A549 (cell line): ENCODE results near the gene RFC1. TPM values are rescaled to one million over a fixed set of nuclear protein-coding genes. Genes with fewer than 3 reads are reported as not detected.

Experiments used
- ATAC-seq, 2 experiments: fragments of 200-7000 bp in 1 of 2; fragments of >200 bp in 1 of 2; cut with Nextera tagmentation in 1 of 2; cut with Tn5 transposase in 1 of 2; 3 replicates each; pipeline versions ENCODE4 v1.8.0 to v1.9.1; 2018 to 2020; ENCODE audit warnings: mild to moderate bottlenecking in 1 of 2, moderate library complexity in 1 of 2
- CTCF ChIA-PET: fragments of 300-600 bp; sonication (Branson Sonifier 250); formaldehyde crosslinking; extraction: SDS; loops from one replicate; lab custom pipeline; 2021; ENCODE audit warnings: antibody characterized with exemption, inconsistent platforms; lab: Yijun Ruan, JAX
- POLR2A ChIA-PET: fragments of 350-600 bp; formaldehyde crosslinking; extraction: SDS; loops from one replicate; lab custom pipeline; 2021; ENCODE audit warnings: antibody characterized with exemption, inconsistent platforms; lab: Yijun Ruan, JAX
- DNase-seq, 2 experiments: peaks; one replicate each; pipeline versions ENCODE4 v3.0.0 to v3.0.0-alpha.2; 2011 to 2016; ENCODE audit warnings: low read depth in 1 of 2, low spot score in 1 of 2
- FAIRE-seq: peaks from 2 replicates; lab custom pipeline; 2011; peaks lifted over from hg19 to GRCh38; lab: Jason Lieb, UNC
- H3K27ac ChIP-seq, 2 experiments: fragments of >200 bp; sonication (Bioruptor Twin); formaldehyde crosslinking; 3 replicates each; pipeline ENCODE4 v1.5.1; 2016 to 2017
- H3K4me1 ChIP-seq: fragments of >200 bp; sonication (Bioruptor Twin); formaldehyde crosslinking; 3 replicates; pipeline ENCODE4 v1.6.1; 2016
- H3K4me2 ChIP-seq: fragments of >200 bp; sonication (Bioruptor Twin); formaldehyde crosslinking; 3 replicates; pipeline ENCODE4 v1.6.1; 2016
- H3K4me3 ChIP-seq: fragments of >200 bp; sonication (Bioruptor Twin); formaldehyde crosslinking; 3 replicates; pipeline ENCODE4 v1.5.1; 2016
- H3K9me3 ChIP-seq: fragments of >200 bp; sonication (Bioruptor Twin); formaldehyde crosslinking; 3 replicates; pipeline ENCODE4 v1.6.1; 2016
- BHLHE40 ChIP-seq: IDR thresholded peaks from 2 replicates; pipeline ENCODE4 v1.6.1; 2012; ENCODE audit warnings: low read depth, low read length, inconsistent platforms
- CBX2 ChIP-seq: fragments of 200-600 bp; sonication (generic); IDR thresholded peaks from 2 replicates; pipeline ENCODE4 v1.6.1; 2016; ENCODE audit warnings: low read depth, mild to moderate bottlenecking, borderline replicate concordance
- CBX8 ChIP-seq: fragments of 200-600 bp; sonication (generic); IDR thresholded peaks from 2 replicates; pipeline ENCODE4 v1.6.1; 2016
- CHD2 ChIP-seq: fragments of 150-350 bp; IDR thresholded peaks from 2 replicates; pipeline ENCODE4 v1.6.1; 2014; ENCODE audit warnings: low read length; ENCODE audit not compliant: partially characterized antibody
- EP300 ChIP-seq, 2 experiments: fragments of >200 bp; sonication (Bioruptor Twin); formaldehyde crosslinking; IDR thresholded peaks; 2 replicates in 1 of 2; 3 replicates in 1 of 2; pipeline ENCODE4 v1.6.1; 2016 to 2017
- ESRRA ChIP-seq: fragments of 150-350 bp; IDR thresholded peaks from 2 replicates; pipeline ENCODE4 v1.6.1; 2014; ENCODE audit warnings: mild to moderate bottlenecking, low read length, borderline replicate concordance
- FOSB ChIP-seq: fragments of 250-450 bp; sonication (Bioruptor Pico); IDR thresholded peaks from 2 replicates; pipeline ENCODE4 v1.5.0; 2020; ENCODE audit warnings: mild to moderate bottlenecking, moderate library complexity
- FOSL2 ChIP-seq, 2 experiments: fragments of 450-650 bp in 1 of 2; fragments of >200 bp in 1 of 2; sonication (Bioruptor Twin) in 1 of 2; formaldehyde crosslinking; IDR thresholded peaks; 2 replicates each; pipeline versions ENCODE4 v1.5.0 to v1.6.1; 2016 to 2020; ENCODE audit warnings: mild to moderate bottlenecking in 1 of 2, moderate library complexity in 1 of 2
- HDAC2 ChIP-seq: fragments of 200-600 bp; sonication (generic); IDR thresholded peaks from 2 replicates; pipeline ENCODE4 v1.6.1; 2016
- HEYL ChIP-seq: fragments of 250-450 bp; sonication (Bioruptor Pico); IDR thresholded peaks from 2 replicates; pipeline ENCODE4 v1.8.0; 2021; ENCODE audit warnings: mild to moderate bottlenecking, moderate library complexity
- HOXA7 ChIP-seq: fragments of 250-450 bp; sonication (Bioruptor Pico); IDR thresholded peaks from 2 replicates; pipeline ENCODE4 v1.5.0; 2020; ENCODE audit warnings: mild to moderate bottlenecking, moderate library complexity
- HOXB5 ChIP-seq: fragments of 250-450 bp; sonication (Bioruptor Pico); IDR thresholded peaks from 2 replicates; pipeline ENCODE4 v1.5.0; 2020; ENCODE audit warnings: mild to moderate bottlenecking, moderate library complexity
- KDM1A ChIP-seq: fragments of 200-600 bp; sonication (generic); IDR thresholded peaks from 2 replicates; pipeline ENCODE4 v1.6.1; 2016; ENCODE audit warnings: low read depth, mild to moderate bottlenecking
- MYC ChIP-seq: IDR thresholded peaks from 2 replicates; pipeline ENCODE4 v1.6.1; 2012; ENCODE audit warnings: mild to moderate bottlenecking, inconsistent platforms, low read length, improper control_type of control experiment, borderline replicate concordance
- POLR2AphosphoS2 ChIP-seq: conservative IDR thresholded peaks from 2 replicates; pipeline ENCODE4 v1.6.1; 2012; ENCODE audit warnings: low read length, improper control_type of control experiment, inconsistent platforms
- RFX5 ChIP-seq: fragments of 450-650 bp; IDR thresholded peaks from 2 replicates; pipeline ENCODE4 v1.7.1; 2014; ENCODE audit warnings: antibody characterized with exemption, mild to moderate bottlenecking, moderate library complexity
- SREBF2 ChIP-seq: fragments of 450-650 bp; IDR thresholded peaks from 2 replicates; pipeline ENCODE4 v1.6.1; 2014; ENCODE audit warnings: mild to moderate bottlenecking, moderate library complexity
- TP53 ChIP-seq: fragments of 250-450 bp; sonication (Bioruptor Pico); IDR thresholded peaks from 2 replicates; pipeline ENCODE4 v1.5.0; 2021; ENCODE audit warnings: mild to moderate bottlenecking, moderate library complexity
- ZC3H11A ChIP-seq: fragments of 450-650 bp; IDR thresholded peaks from 2 replicates; pipeline ENCODE4 v1.6.1; 2014; ENCODE audit warnings: antibody characterized with exemption, mild to moderate bottlenecking
- ZSCAN20 ChIP-seq: fragments of 250-450 bp; sonication (Bioruptor Pico); IDR thresholded peaks from 2 replicates; pipeline ENCODE4 v1.8.0; 2022; ENCODE audit warnings: mild to moderate bottlenecking, moderate library complexity
- WGBS: methylation state at CpG from one replicate; pipeline ENCODE4 v1.1.6; 2017; ENCODE audit errors: missing lambda C conversion rate; 5-methylcytosine and 5-hydroxymethylcytosine counted together
- polyA plus RNA-seq, 4 experiments: library from polyadenylated mRNA; depleted of rRNA in 3 of 4; stranded (reverse); fragments of >200 nt; fragmentation: RNase III in 1 of 4; extraction: RNeasy Plus Mini Kit Qiagen cat#74134 plus additional on column Dnase treatment in 1 of 4; gene quantifications; 2 replicates in 3 of 4; 3 replicates in 1 of 4; pipeline ENCODE4 v1.2.3, GENCODE V29; 2011 to 2017
- TF ChIP-seq, protein P1 (sequence below): fragments of 450-650 bp; IDR thresholded peaks from 2 replicates; pipeline ENCODE4 v1.6.1; 2014; ENCODE audit warnings: antibody characterized with exemption
- TF ChIP-seq, protein P2 (sequence below): fragments of >200 bp; sonication (Bioruptor Twin); formaldehyde crosslinking; IDR thresholded peaks from 2 replicates; pipeline ENCODE4 v1.6.1; 2016
- TF ChIP-seq, protein P3 (sequence below): fragments of 200-600 bp; sonication (generic); IDR thresholded peaks from 2 replicates; pipeline ENCODE4 v1.6.1; 2016; ENCODE audit warnings: antibody characterized with exemption, mild to moderate bottlenecking, moderate library complexity

Gene RFC1
- polyA plus RNA-seq, 2 of the 4 experiments (the other 2 are of a cell fraction) = 24.5 to 46.5 TPM

DNA sequence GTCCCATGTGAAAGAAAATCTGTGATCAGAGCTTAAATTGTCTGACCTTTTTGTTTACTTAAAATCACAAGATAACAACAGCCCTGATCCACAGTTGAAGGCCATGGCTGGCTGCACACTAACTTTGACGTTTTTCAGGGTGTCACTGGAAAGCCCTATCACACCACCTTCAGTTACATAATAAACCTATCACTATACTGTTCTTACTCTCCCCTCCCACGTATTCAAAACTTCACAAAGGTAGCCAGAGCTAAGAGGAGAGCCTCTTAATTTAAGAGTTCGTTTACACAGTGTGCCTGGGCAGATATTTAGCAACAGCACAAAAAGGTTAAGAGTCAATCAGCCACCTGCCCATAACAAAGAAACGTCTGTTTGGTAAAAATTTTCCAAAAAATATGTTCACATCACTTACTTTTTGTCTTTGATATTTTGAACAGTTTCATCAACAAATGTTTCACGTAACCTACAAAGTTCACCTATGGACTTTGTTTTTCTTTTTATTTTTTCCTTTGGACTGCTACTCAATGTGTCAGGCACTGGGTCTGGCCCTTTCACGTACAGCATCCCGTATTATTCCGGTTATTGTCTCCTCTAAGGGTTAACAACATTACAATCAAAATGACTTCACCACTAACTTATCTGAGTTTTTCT is 25.0 kb downstream of the RFC1 start:
- peaks cover 12% of the 10 kb centered on the region; the same call in 1 of the 3 replicates for H3K4me1 ChIP-seq
- 70% methylated on average over 8 of the region's 8 CpGs for WGBS
- FAIRE-seq = no peak
- POLR2A ChIA-PET = no interaction called here
- ATAC-seq = no peak
- no peak overlapping the region for H3K4me3 ChIP-seq
- TF ChIP-seq HDAC2 (no peak), MYC (no peak), CBX2 (no peak), HEYL (CRISPR knock-in tag) (no peak), TP53 (CRISPR knock-in tag) (no peak), FOSB (CRISPR knock-in tag) (no peak), ZSCAN20 (CRISPR knock-in tag) (no peak), HOXB5 (CRISPR knock-in tag) (no peak), SREBF2 (no peak), FOSL2 (IDR thresholded peaks at IDR 0.05) (no peak), FOSL2 (CRISPR knock-in tag; IDR thresholded peaks at IDR 0.05) (no peak), RFX5 (no peak), POLR2AphosphoS2 (no peak), ESRRA (no peak), KDM1A (no peak), EP300 (IDR thresholded peaks at IDR 0.05) (no peak), BHLHE40 (no peak), CBX8 (no peak), CHD2 (no peak)
- TF ChIP-seq, protein P1, sequence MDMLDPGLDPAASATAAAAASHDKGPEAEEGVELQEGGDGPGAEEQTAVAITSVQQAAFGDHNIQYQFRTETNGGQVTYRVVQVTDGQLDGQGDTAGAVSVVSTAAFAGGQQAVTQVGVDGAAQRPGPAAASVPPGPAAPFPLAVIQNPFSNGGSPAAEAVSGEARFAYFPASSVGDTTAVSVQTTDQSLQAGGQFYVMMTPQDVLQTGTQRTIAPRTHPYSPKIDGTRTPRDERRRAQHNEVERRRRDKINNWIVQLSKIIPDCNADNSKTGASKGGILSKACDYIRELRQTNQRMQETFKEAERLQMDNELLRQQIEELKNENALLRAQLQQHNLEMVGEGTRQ = no peak
- TF ChIP-seq, protein P2, sequence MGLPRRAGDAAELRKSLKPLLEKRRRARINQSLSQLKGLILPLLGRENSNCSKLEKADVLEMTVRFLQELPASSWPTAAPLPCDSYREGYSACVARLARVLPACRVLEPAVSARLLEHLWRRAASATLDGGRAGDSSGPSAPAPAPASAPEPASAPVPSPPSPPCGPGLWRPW = no peak
- CTCF ChIA-PET = no interaction called here
- no peak overlapping the region for H3K27ac ChIP-seq
- no peak for DNase-seq
- H3K9me3 ChIP-seq = no peaks in the 10 kb centered on the region
- H3K4me2 ChIP-seq = no peak overlapping the region

DNA sequence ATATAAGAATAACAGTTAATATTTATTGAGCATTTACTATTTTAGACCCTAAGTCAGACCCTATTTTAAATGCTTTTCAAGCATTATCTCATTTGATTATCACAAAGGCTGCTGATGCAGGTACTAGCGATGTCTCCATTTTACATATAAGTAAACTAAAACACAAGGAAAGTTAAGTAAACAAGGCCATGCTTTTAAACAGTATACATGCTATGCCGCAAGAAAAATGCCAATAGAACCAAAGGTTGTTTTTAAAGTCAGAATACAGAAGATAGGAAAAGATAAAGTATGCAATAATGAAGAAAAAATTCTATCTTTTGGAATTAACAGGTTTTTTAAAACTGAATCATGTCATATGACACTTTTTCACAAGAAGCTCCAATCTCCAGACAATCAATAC is 26.2 kb downstream of the RFC1 start:
- no peak overlapping the region for H3K4me2 ChIP-seq
- H3K27ac ChIP-seq = no peak overlapping the region
- peaks cover 12% of the 10 kb centered on the region; the same call in 1 of the 3 replicates for H3K4me1 ChIP-seq
- ATAC-seq (no peak), FAIRE-seq (no peak)
- POLR2A ChIA-PET = no interaction called here
- H3K9me3 ChIP-seq = no peaks in the 10 kb centered on the region
- H3K4me3 ChIP-seq = no peak overlapping the region
- CTCF ChIA-PET = no interaction called here
- no peak for TF ChIP-seq ZSCAN20 (CRISPR knock-in tag)
- no peak for TF ChIP-seq FOSL2 (IDR thresholded peaks at IDR 0.05)
- TF ChIP-seq FOSL2 (CRISPR knock-in tag; IDR thresholded peaks at IDR 0.05) = no peak
- no peak for TF ChIP-seq FOSB (CRISPR knock-in tag)
- TF ChIP-seq HOXA7 (CRISPR knock-in tag) = no peak
- TF ChIP-seq ZC3H11A = no peak
- TF ChIP-seq, protein P3, sequence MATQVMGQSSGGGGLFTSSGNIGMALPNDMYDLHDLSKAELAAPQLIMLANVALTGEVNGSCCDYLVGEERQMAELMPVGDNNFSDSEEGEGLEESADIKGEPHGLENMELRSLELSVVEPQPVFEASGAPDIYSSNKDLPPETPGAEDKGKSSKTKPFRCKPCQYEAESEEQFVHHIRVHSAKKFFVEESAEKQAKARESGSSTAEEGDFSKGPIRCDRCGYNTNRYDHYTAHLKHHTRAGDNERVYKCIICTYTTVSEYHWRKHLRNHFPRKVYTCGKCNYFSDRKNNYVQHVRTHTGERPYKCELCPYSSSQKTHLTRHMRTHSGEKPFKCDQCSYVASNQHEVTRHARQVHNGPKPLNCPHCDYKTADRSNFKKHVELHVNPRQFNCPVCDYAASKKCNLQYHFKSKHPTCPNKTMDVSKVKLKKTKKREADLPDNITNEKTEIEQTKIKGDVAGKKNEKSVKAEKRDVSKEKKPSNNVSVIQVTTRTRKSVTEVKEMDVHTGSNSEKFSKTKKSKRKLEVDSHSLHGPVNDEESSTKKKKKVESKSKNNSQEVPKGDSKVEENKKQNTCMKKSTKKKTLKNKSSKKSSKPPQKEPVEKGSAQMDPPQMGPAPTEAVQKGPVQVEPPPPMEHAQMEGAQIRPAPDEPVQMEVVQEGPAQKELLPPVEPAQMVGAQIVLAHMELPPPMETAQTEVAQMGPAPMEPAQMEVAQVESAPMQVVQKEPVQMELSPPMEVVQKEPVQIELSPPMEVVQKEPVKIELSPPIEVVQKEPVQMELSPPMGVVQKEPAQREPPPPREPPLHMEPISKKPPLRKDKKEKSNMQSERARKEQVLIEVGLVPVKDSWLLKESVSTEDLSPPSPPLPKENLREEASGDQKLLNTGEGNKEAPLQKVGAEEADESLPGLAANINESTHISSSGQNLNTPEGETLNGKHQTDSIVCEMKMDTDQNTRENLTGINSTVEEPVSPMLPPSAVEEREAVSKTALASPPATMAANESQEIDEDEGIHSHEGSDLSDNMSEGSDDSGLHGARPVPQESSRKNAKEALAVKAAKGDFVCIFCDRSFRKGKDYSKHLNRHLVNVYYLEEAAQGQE = no peak
- TF ChIP-seq POLR2AphosphoS2 = no peak
- TF ChIP-seq, all 56 proteins: peak for 0
- WGBS = 98% methylated on average over 2 of the region's 2 CpGs
- DNase-seq = no peak
